ENCODE data around the gene FAM227A.

GRCh38 chr22:38566726-38567504 lies 89.3 kb downstream of the FAM227A start:
- TF ChIP-seq CTCF (IDR thresholded peaks at IDR 0.05; ENCODE audit: low read depth, low read length) (no peak), EZH2phosphoT487 (IDR thresholded peaks at IDR 0.05; ENCODE audit: low read depth) (no peak)

Measured in OCI-LY3 (cell line).